Endodermal cell (in vitro differentiated cells): ENCODE data around the gene GPBAR1. TPM values are rescaled to one million over a fixed set of nuclear protein-coding genes. Genes with fewer than 3 reads are reported as not detected.

Experiments
- DNase-seq: peaks from one replicate; pipeline ENCODE4 v3.0.0-alpha.2; 2017
- H3K27ac ChIP-seq: 2 replicates; pipeline ENCODE4 v1.5.1; 2013; ENCODE audit warnings: mild to moderate bottlenecking, low read depth, low read length, moderate library complexity
- H3K27me3 ChIP-seq: 2 replicates; pipeline ENCODE4 v1.6.1; 2013; ENCODE audit warnings: mild to moderate bottlenecking, low read length, moderate library complexity; ENCODE audit not compliant: insufficient read depth, control insufficient read depth, poor library complexity, severe bottlenecking
- H3K36me3 ChIP-seq: 2 replicates; pipeline ENCODE4 v1.7.0; 2013; ENCODE audit warnings: mild to moderate bottlenecking, low read length, moderate library complexity; ENCODE audit not compliant: control insufficient read depth, insufficient read depth
- H3K4me1 ChIP-seq: one replicate; pipeline ENCODE4 v1.7.0; 2013; ENCODE audit warnings: low read length; ENCODE audit not compliant: control insufficient read depth, insufficient read depth
- H3K4me3 ChIP-seq: 2 replicates; pipeline ENCODE4 v1.5.1; 2013; ENCODE audit warnings: mild to moderate bottlenecking, low read length, moderate library complexity
- H3K9ac ChIP-seq: 2 replicates; pipeline ENCODE4 v1.6.1; 2013; ENCODE audit warnings: mild to moderate bottlenecking, low read length, moderate library complexity; ENCODE audit not compliant: poor library complexity, severe bottlenecking; ENCODE audit errors: extremely low read depth
- H3K9me3 ChIP-seq: 2 replicates; pipeline ENCODE4 v1.6.1; 2013; ENCODE audit warnings: mild to moderate bottlenecking, low read length, moderate library complexity; ENCODE audit not compliant: control insufficient read depth
- H3K27ac Mint-ChIP-seq: 2 replicates; pipeline ENCODE4 v1.8.0; 2020; ENCODE audit warnings: mixed read lengths
- H3K27me3 Mint-ChIP-seq: 2 replicates; pipeline ENCODE4 v1.8.0; 2021; ENCODE audit warnings: mild to moderate bottlenecking, mixed read lengths; ENCODE audit not compliant: insufficient read depth
- H3K36me3 Mint-ChIP-seq: 2 replicates; pipeline ENCODE4 v1.8.0; 2020; ENCODE audit warnings: low read depth, mixed read lengths
- H3K4me1 Mint-ChIP-seq: 2 replicates; pipeline ENCODE4 v1.8.0; 2020; ENCODE audit warnings: mixed read lengths
- H3K4me3 Mint-ChIP-seq: 2 replicates; pipeline ENCODE4 v1.8.0; 2020; ENCODE audit warnings: mild to moderate bottlenecking, moderate library complexity, mixed read lengths
- H3K9me3 Mint-ChIP-seq: 2 replicates; pipeline ENCODE4 v1.8.0; 2020; ENCODE audit warnings: mild to moderate bottlenecking, mixed read lengths
- CTCF ChIP-seq: fragments of 200-600 bp; sonication (generic); conservative IDR thresholded peaks from 2 replicates; pipeline ENCODE4 v1.5.0; 2021; ENCODE audit warnings: antibody characterized with exemption, mild to moderate bottlenecking
- WGBS, 2 experiments: methylation state at CpG; one replicate each; pipeline versions ENCODE4 v1.1.5 to v1.1.7; 2013; ENCODE audit warnings: missing lambda C conversion rate in 2 of 2, mixed read lengths in 1 of 2; ENCODE audit not compliant: insufficient coverage in 1 of 2, insufficient read length in 1 of 2; 5-methylcytosine and 5-hydroxymethylcytosine counted together
- total RNA-seq, 2 donors: library from RNA; stranded (reverse); fragmentation: NEBNext Ultra II Directional in 1 of 2; extraction: Animal tissue kit (Norgen Biotek cat#: 25700) in 1 of 2; gene quantifications; 2 replicates in 1 of 2; 3 replicates in 1 of 2; pipeline ENCODE4 v1.2.1, GENCODE V29; 2021

GPBAR1 gene
- total RNA-seq, 2 donors from 2014 or later = 0.18 TPM

GRCh38 chr2:218305383-218305782, 44.6 kb downstream of the GPBAR1 start:
- H3K9me3 Mint-ChIP-seq = no peaks in the 10 kb centered on the region
- no peaks in the 10 kb centered on the region for H3K27me3 Mint-ChIP-seq
- H3K36me3 Mint-ChIP-seq = no peaks in the 10 kb centered on the region
- no peak overlapping the region for H3K27ac Mint-ChIP-seq
- H3K4me3 Mint-ChIP-seq = no peak overlapping the region
- Histone ChIP-seq H3K9me3 (no peaks in the 10 kb centered on the region), H3K27me3 (no peaks in the 10 kb centered on the region), H3K4me3 (no peak overlapping the region), H3K27ac (no peak overlapping the region), H3K9ac (no peak overlapping the region), H3K36me3 (no peaks in the 10 kb centered on the region), H3K4me1 (no peaks in the 10 kb centered on the region)
- peaks cover 5% of the 10 kb centered on the region for H3K4me1 Mint-ChIP-seq
- TF ChIP-seq CTCF = no peak
- whole genome bisulfite sequencing, 2 experiments = 82 to 90% methylated on average over 5 of the region's 5 CpGs
- DNase-seq = no peak

- WGBS, 2 experiments = 87 to 93% methylated on average over 8 to 9 of the region's 9 CpGs
Observed at GRCh38 chr2:218306184-218306920, 45.5 kb downstream of the GPBAR1 start.

GRCh38 chr2:218307415-218308090, 46.7 kb downstream of the GPBAR1 start:
- H3K27me3 ChIP-seq = no peaks in the 10 kb centered on the region
- H3K36me3 Mint-ChIP-seq = no peaks in the 10 kb centered on the region
- H3K9me3 ChIP-seq = no peaks in the 10 kb centered on the region
- TF ChIP-seq CTCF = no peak
- no peaks in the 10 kb centered on the region for H3K4me1 ChIP-seq
- no peaks in the 10 kb centered on the region for H3K27me3 Mint-ChIP-seq
- H3K4me3 ChIP-seq = no peak overlapping the region
- no peak for DNase-seq
- H3K4me3 Mint-ChIP-seq = no peak overlapping the region
- H3K27ac Mint-ChIP-seq = no peak overlapping the region
- 94% methylated on average over 4 to 5 of the region's 6 CpGs for WGBS, 2 experiments
- no peaks in the 10 kb centered on the region for H3K9me3 Mint-ChIP-seq
- no peaks in the 10 kb centered on the region for H3K36me3 ChIP-seq
- H3K9ac ChIP-seq = no peak overlapping the region
- H3K4me1 Mint-ChIP-seq = peaks cover 21% of the 10 kb centered on the region
- H3K27ac ChIP-seq = no peak overlapping the region

More at GRCh38 chr2:218306184-218306920, 45.5 kb downstream of the GPBAR1 start:
- Mint-ChIP-seq H3K27me3 (no peaks in the 10 kb centered on the region), H3K4me1 (peaks cover 10% of the 10 kb centered on the region), H3K27ac (no peak overlapping the region), H3K9me3 (no peaks in the 10 kb centered on the region), H3K4me3 (no peak overlapping the region), H3K36me3 (no peaks in the 10 kb centered on the region)
- Histone ChIP-seq H3K4me1 (no peaks in the 10 kb centered on the region), H3K36me3 (no peaks in the 10 kb centered on the region), H3K4me3 (no peak overlapping the region), H3K9me3 (no peaks in the 10 kb centered on the region), H3K27ac (no peak overlapping the region), H3K9ac (no peak overlapping the region), H3K27me3 (no peaks in the 10 kb centered on the region)
- no peak for DNase-seq
- no peak for TF ChIP-seq CTCF
